Sigmoid colon (tissue), 3 donors: ENCODE measurements around the gene PAGE2.

Experiments used
- POLR2A ChIP-seq, 2 donors: fragments of 450-650 bp; IDR thresholded peaks; one replicate each; pipeline ENCODE4 v1.6.1; 2016; ENCODE audit warnings: antibody characterized with exemption in 2 of 2, mild to moderate bottlenecking in 2 of 2, moderate library complexity in 2 of 2
- TF ChIP-seq, protein P1 (sequence below), 4 experiments: fragments of 450-650 bp in 3 of 4; fragments of 200-600 bp in 1 of 4; IDR thresholded peaks; one replicate each; pipeline ENCODE4 v1.5.1; 2016 to 2019; ENCODE audit warnings: antibody characterized with exemption in 4 of 4, mild to moderate bottlenecking in 3 of 4, moderate library complexity in 2 of 4

GRCh38 chrX:55120761-55121358 is 32.0 kb downstream of the PAGE2 start:
- no peak for TF ChIP-seq POLR2A (IDR thresholded peaks at IDR 0.05)
- TF ChIP-seq, protein P1, sequence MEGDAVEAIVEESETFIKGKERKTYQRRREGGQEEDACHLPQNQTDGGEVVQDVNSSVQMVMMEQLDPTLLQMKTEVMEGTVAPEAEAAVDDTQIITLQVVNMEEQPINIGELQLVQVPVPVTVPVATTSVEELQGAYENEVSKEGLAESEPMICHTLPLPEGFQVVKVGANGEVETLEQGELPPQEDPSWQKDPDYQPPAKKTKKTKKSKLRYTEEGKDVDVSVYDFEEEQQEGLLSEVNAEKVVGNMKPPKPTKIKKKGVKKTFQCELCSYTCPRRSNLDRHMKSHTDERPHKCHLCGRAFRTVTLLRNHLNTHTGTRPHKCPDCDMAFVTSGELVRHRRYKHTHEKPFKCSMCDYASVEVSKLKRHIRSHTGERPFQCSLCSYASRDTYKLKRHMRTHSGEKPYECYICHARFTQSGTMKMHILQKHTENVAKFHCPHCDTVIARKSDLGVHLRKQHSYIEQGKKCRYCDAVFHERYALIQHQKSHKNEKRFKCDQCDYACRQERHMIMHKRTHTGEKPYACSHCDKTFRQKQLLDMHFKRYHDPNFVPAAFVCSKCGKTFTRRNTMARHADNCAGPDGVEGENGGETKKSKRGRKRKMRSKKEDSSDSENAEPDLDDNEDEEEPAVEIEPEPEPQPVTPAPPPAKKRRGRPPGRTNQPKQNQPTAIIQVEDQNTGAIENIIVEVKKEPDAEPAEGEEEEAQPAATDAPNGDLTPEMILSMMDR (IDR thresholded peaks at IDR 0.05), result no peak
